Stimulated activated CD4-positive, alpha-beta T cell treated with anti-CD3 and anti-CD28 coated beads, Interleukin-1b, Interleukin-23, amount 100 ng/mL, for 24 hours (primary cell): ENCODE measurements around the gene IDUA.

ENCODE experiments used
- DNase-seq, 4 experiments: peaks; one replicate each; pipeline ENCODE4 v3.0.0-alpha.2; 2020; ENCODE audit warnings: low read depth in 4 of 4, low spot score in 1 of 4

The IDUA gene

GRCh38 chr4:1027915-1028238 is 41.0 kb downstream of the IDUA start:
- DNase-seq = no peak

DNA sequence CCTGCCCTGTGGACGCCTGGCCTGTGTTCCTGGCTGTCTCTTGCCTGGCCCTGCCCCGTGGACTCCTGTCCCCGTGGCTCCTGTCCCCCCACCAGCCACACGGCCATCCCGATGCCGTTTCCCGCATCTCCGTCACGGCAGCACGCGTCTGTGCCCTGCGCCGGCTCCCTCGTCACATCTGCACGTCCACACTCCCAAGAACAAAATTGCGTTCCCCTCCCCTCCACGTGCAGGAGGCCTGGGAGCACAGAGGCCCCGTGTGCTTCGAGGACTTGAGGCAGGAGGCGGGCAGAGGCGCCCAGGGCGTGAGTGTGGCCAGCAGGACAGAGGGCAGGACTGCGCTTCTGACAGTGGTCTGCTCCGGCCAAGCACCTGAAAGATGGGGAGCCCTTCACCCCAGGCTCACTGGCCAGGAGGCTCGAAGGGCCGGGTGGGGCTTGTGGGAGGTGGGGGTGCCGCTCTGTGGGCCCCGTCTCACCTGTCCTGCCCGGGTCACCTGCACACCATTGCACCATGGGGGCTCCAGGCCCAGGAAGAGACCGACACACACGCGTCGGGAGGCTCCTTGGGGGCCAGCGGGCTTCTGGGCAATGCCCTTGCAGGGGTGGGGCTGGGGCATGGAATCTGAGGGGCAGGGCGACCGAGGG is 41.9 kb downstream of the IDUA start:
- DNase-seq = no peak

DNA sequence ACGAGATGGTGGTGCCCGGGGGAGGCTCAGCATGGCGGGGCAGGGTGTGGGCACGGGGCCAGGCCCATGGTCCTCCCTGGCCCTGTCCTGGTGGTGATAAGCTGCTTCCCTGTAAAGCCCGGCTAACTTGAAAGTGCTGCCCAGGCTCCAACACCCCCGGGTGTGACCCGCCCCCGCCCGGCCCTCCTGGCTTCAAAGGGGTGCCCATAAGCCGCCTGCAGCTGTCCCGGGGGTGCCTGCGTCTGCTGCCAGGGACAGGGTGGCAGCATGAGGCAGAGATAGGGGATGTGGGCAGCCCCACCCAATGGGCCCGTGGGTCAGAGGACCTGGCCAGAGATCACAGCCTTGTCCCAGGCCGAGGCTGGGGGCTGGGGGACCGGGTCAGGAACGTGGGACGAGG is 42.7 kb downstream of the IDUA start:
- DNase-seq = no peak

DNA sequence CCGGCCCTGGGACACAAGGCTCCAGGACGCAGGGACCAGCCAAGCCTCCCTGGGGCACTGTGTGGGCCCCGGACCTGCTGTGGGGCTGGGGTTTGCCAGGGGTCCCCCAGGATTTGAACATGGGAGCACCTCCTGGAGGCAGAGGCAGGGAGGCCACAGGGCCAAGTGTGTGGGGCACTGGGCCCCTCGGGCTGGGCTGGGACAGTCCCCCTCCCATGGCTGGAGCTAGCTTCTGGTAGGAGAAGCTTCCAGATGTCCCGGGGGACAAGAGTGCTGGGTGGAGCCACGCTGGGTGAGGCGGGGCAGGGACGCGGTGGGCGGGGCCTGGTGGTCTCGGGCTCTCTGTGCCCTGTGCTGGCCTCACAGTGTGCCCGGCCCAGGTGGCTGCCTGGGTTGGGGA is 43.2 kb downstream of the IDUA start:
- no peak for DNase-seq

DNA sequence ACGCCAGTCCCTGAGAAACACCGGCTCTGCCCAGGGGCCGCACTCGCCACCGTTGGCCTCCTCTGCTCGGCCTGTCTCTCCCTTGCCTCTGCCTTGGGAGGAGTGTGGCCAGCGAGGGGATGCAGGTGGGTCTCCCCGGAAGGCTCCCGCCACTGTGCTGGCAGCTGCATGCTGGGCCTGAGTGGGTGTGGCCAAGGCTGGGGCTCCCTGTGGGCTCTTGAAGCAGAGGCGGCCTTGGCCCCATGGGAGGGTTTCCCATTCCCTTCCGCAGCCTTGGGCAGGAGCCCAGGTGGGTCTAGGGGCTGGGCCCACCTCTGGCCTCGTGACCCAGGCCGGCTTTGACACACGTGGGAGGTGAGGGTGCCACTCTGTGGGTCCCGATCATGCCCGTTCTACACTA is 43.7 kb downstream of the IDUA start:
- DNase-seq = no peak

GRCh38 chr4:1031346-1031745 is 44.5 kb downstream of the IDUA start:
- no peak for DNase-seq

GRCh38 chr4:1031956-1032795 is 45.3 kb downstream of the IDUA start:
- no peak for DNase-seq

DNA sequence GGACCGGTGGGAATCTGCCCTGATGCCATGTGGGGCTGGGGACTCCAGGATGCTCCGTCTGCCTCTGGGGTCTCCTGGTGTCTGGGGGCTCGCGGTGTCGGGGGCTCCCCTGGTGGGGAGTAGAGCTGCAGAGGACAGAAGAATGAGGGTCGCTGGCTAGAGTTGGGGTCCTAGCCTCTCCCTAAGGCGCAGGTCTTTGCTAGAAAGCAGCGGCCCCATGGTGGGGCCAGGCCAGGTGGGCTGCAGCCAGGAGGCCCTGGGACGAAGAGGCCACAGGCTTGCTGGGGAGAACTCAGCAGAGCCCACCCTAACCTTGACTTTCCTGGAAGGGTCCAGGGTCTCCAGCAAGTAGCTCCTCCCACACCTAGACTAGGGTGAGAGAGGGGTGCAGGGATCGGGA is 46.0 kb downstream of the IDUA start:
- no peak for DNase-seq

- no peak for DNase-seq
Measured at GRCh38 chr4:1033840-1034551, 47.2 kb downstream of the IDUA start.

- DNase-seq = no peak
Measured at GRCh38 chr4:1035510-1035909, 48.7 kb downstream of the IDUA start.

GRCh38 chr4:1036095-1036494 is 49.3 kb downstream of the IDUA start:
- no peak for DNase-seq

DNA sequence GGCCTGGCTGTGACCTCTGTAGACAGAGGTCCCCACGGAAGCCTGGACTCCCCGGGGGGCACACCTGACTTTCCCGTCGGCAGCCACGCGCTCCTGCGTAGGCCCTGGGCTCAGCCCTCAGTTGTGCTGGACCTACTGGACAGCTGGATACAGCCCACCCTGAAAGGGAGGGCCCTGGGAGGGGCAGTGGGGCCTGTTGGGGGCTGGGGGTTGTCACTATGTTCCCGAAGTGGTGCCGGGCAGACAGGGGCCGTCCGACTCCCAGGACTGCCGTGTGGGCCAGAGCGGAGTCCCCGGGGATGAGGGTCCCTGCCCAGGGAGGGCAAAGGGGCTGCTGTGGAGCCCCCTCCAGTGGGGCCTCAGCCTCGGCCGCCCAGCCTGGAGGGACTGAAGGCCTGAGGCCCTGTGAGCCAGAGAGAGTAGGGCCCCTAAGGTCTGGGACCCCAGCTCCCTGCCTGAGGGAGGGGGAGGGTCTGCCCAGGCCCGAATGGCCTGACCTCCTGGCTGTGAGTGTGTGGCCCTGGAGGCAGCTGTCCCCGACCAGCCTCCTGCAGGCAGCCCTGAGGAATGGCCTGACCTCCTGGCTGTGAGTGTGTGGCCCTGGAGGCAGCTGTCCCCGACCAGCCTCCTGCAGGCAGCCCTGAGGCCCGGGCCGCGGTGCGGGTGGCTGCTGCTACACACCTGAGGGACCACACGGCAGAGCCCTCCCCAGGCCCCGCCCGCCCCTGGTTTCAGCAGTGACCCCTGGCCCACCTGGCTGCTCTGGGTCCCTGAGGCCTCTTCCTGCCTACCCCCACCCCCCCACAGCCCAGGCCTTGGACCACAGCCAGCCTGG is 50.3 kb downstream of the IDUA start:
- DNase-seq = no peak

- DNase-seq = no peak
Measured at GRCh38 chr4:1038948-1039492, 52.2 kb downstream of the IDUA start.

DNA sequence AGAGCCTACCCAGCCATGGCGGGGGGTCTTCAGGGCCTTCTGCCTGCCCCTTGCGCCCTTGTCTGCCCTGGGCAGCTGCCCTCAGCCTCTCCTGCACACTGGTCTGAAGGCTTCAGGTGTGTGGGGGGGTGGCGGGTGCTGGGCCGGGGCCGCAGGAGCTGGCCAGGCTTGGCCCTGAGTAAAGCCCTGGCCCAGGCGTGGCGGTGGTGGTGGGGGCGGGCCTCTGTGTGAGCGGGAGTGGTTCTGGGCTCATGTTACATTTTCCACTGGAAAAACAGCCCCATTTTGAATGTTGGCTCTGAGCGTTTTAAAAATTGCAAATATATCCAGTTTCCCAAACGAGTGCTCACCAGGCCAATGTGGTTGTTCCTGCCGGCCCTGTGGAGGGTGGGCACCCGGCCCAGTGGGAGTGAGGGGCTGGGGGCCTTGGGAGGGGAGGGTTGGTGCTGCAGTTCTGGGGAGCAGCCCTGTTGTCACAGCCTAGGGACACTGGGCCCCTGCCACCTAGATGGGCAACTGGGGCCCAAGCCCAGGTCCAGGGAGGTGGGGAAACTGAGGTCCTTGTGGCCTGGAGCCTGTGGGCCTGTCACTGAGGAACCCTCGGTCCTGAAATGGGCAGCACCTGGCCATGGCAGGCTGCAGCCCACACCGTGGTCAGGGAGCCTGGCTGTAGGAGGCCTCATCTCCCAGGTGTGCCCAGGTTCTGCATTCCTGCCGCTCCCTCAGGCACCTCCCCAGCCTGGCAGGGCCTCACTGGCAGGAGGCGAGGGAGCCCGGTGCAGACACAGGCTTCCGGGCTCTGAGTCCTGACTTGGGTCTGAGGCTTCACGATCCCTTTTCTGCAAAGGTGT is 52.9 kb downstream of the IDUA start:
- DNase-seq = no peak

DNA sequence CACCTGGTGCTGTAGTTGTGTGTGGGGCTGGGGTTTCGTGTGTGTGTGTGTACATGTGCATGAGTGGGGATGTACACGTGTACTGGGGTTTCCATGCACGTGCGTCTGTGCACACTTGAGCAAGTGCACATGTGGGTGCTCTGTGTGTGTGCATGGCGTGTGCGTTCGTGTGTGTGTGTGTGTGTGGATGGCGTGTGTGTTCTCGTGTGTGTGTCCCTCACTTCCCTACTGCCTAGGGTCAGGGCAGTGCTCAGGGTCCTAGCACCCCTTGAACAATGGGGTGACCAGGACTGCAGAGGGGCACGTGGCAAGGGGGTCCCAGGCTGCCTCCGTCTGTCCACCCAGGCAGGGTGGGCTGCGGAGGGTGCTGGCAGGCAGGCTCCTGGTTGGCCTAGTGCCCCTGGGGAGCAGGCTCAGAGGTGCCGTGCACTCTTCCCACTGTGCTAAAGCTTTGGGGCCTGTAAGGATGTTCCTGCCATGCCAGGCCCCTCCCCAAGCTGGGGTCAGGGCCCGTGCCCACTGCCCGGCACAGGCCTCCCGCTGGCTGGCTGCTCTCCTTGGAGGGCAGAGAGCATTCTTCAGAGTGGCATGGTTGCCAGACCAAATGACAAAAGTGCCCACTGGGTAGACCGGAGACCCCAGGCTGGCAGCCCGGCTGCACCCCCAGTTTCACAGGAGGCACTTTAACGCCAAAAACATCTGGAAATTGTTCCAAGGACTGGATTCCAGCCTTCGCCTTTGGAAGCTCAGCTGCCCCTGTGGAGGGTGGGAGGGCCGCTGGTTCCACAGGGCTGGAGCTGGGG is 53.7 kb downstream of the IDUA start:
- DNase-seq = no peak

GRCh38 chr4:1041147-1041935 is 54.5 kb downstream of the IDUA start:
- no peak for DNase-seq

- DNase-seq = no peak
Measured at GRCh38 chr4:1041936-1042330, 55.1 kb downstream of the IDUA start.

- no peak for DNase-seq
Measured at GRCh38 chr4:1042352-1043055, 55.7 kb downstream of the IDUA start.
